Measurements from ENCODE around the gene RBPJ.

RBPJ gene

DNA sequence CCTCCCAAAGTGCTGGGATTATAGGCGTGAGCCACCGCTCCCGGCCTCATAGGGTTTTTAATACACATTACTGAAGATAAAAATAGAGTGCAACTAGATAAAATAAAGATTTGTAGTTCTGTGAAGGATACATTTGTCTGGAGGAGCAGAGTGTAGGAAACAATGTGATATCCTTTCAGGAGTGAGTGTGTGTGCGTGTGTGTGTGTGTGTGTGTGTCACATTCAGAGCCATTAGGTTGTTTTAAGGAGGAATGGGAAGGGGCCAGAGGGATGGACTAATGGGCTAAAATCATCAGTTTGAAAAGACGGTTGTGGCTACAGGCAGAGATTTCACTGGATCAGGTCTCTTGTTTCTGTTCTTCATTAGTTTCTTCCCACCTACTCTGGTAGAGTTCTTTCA is 40.0 kb downstream of the RBPJ start:
- DNase-seq (ENCODE audit: low read depth) = no peak
- no peak overlapping the region for H3K4me3 ChIP-seq (ENCODE audit: low read length)

DNA sequence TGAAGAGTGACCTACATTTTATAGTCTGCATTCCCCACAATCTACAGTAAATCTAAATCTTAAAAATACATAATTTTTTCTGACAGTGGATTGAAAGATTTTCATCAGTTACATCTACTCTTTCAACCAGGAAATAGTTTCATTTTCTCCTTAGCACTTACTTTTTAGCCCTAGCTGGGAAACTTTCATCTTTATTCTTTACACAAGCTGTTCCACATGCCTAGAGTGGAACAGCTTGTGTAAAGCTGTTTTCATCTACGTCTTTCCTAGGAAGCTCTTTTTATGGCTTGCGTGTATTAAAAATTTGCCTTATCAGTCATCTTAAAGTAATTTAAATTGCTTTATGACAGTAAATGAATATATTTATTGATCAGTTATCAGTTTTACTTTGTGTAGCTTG is 40.5 kb downstream of the RBPJ start:
- no peak for DNase-seq (ENCODE audit: low read depth)
- H3K4me3 ChIP-seq (ENCODE audit: low read length) = no peak overlapping the region
- TF ChIP-seq, protein P1, sequence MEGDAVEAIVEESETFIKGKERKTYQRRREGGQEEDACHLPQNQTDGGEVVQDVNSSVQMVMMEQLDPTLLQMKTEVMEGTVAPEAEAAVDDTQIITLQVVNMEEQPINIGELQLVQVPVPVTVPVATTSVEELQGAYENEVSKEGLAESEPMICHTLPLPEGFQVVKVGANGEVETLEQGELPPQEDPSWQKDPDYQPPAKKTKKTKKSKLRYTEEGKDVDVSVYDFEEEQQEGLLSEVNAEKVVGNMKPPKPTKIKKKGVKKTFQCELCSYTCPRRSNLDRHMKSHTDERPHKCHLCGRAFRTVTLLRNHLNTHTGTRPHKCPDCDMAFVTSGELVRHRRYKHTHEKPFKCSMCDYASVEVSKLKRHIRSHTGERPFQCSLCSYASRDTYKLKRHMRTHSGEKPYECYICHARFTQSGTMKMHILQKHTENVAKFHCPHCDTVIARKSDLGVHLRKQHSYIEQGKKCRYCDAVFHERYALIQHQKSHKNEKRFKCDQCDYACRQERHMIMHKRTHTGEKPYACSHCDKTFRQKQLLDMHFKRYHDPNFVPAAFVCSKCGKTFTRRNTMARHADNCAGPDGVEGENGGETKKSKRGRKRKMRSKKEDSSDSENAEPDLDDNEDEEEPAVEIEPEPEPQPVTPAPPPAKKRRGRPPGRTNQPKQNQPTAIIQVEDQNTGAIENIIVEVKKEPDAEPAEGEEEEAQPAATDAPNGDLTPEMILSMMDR (IDR thresholded peaks at IDR 0.05; ENCODE audit: insufficient read depth, low read depth, low read length, missing control alignments) = no peak

More for the DNA sequence above, 40.0 kb downstream of the RBPJ start:
- TF ChIP-seq, protein P1 (IDR thresholded peaks at IDR 0.05; ENCODE audit: insufficient read depth, low read depth, low read length, missing control alignments) = no peak

DNA sequence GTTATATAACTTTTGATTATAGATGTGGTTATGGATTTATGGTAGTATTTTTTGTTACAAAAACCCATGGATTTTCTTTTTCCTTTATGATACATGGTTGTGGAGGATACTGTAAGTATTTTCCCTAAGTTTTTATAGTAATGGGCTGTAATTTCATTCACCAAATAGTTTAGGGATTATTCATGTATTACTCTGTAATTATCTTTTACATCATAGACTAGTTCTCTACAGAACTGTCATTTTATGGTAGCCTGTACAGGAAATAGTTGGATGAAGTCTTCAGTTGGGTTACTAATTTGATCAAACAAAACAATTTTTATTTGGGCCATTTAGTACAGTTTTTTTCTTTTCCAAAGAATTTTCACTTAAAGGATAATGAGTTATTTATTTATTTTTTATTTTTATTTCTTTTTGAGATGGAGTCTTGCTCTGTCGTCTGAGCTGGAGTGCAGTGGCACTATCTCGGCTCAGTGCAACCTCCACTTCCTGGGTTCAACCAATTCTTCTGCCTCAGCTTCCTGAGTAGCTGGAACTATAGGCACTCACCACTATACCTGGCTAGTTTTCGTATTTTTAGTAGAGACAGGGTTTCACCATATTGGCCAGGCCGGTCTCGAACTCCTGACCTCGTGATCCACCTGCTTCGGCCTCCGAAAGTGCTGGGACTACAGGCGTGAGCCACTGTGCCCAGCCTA is 42.1 kb downstream of the RBPJ start:
- TF ChIP-seq, protein P1 (IDR thresholded peaks at IDR 0.05; ENCODE audit: insufficient read depth, low read depth, low read length, missing control alignments) = no peak
- DNase-seq (ENCODE audit: low read depth) = no peak
- H3K4me3 ChIP-seq (ENCODE audit: low read length) = no peak overlapping the region

DNA sequence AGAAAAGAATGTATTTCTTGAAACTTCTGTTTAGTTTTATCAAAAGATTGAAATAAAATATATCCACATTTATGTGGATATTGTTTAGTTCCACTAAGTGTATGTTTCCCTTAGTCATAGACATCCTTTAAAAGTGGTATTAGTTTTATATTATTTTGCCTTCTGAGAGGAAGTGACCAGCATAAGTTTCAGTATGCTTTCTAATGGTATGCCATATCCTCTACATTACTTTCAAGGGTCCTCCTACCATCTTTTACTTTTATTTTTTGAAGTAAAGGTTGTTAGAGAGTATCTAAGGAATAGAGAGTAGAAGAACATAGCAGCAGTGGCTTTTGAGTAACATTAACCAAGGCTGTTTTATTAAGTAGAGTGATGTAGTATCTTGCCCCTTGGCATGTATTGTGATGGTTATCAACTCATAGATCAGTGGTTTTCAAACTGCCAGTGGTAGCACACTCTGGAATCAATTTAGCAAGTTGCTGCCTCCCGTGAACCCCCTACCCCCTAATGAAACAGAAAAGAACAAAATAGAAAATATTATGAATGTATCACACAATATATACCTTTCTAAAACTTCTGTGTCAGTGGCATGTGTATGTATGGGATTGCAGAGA is 44.8 kb downstream of the RBPJ start:
- no peak overlapping the region for H3K4me3 ChIP-seq (ENCODE audit: low read length)

DNA sequence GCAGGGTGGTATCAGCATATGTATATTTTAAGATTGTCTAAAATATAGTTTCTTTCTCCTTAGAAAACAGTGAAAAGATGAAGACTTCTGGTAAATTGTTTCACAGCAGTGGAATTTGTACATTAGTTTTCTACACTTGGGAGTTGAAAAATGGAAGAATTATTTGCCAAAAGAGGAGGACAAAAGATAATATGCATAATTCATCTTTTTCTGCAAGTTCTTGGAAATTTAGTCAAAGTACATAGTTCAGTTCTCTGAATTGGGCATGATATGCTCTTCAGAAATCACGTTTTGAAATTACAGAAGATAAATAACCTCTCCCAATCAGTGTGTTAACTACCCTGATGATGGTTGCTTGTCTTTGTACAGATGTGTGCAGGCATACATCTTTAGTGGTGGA is 47.0 kb downstream of the RBPJ start:
- TF ChIP-seq, protein P1 (IDR thresholded peaks at IDR 0.05; ENCODE audit: insufficient read depth, low read depth, low read length, missing control alignments) = no peak
- H3K4me3 ChIP-seq (ENCODE audit: low read length) = no peak overlapping the region
- no peak for DNase-seq (ENCODE audit: low read depth)

More for the DNA sequence above, 44.8 kb downstream of the RBPJ start:
- DNase-seq (ENCODE audit: low read depth) = no peak
- TF ChIP-seq, protein P1 (IDR thresholded peaks at IDR 0.05; ENCODE audit: insufficient read depth, low read depth, low read length, missing control alignments) = no peak

DNA sequence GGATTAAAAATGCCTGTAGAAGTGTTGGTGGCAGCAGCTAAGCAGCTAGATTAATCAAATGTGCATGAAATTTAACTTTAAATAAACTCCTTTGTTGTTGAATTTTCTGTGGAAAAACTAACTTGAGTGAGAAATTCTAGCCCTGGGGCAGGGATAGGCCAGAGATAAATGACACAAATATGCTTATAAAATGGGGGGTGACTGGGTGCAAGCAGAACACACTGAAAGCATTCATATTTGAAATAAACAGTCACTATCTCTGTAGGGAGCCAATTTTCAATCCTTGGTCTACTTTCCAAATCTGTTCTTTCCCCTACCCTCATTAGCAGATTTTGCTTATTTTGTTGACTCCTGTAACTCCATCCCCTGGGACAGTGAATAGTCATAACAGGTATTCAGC is 47.9 kb downstream of the RBPJ start:
- TF ChIP-seq, protein P1 (IDR thresholded peaks at IDR 0.05; ENCODE audit: insufficient read depth, low read depth, low read length, missing control alignments) = no peak
- no peak for DNase-seq (ENCODE audit: low read depth)
- H3K4me3 ChIP-seq (ENCODE audit: low read length) = no peak overlapping the region

DNA sequence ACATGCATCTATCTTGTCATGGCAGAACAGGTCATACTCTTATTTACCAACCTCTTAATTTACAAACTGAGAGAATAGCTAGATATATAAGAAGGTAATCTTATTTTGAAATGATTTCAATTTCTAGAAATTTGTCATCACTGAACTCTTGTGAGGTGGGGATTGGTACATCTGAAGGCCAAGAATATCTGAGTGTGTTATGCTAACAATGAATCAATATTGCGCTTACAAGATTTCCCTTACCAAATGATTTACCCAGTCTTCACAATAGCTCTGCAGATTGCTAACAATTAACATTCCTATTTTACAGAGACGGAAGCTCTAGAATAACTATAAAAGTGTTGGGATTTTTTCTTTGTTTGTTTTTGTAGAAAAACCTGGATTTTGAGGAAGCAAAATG is 48.3 kb downstream of the RBPJ start:
- TF ChIP-seq, protein P1 (IDR thresholded peaks at IDR 0.05; ENCODE audit: insufficient read depth, low read depth, low read length, missing control alignments) = no peak
- no peak for DNase-seq (ENCODE audit: low read depth)
- H3K4me3 ChIP-seq (ENCODE audit: low read length) = no peak overlapping the region
